COLO668 (cell line): ENCODE measurements around the gene PPP2R2B.
A peak's percentile ranks its signal among the peaks of the same experiment; 100 is the strongest.
"Not testable (repeated sequence)": the region's sequence is repeated elsewhere in the genome, so short reads cannot be mapped to it uniquely, and the experiment has no call there.

Source experiments
- DNase-seq: peaks from one replicate; lab custom pipeline; 2025; ENCODE audit not compliant: unreplicated experiment; lab: John Stamatoyannopoulos, UW

The PPP2R2B gene

GRCh38 chr5:146562461-146562860 is 316.1 kb downstream of the PPP2R2B start:
- DNase-seq: no peak

- no peak for DNase-seq
Measured at GRCh38 chr5:146561711-146562110, 316.8 kb downstream of the PPP2R2B start.

GRCh38 chr5:146560205-146560812 is 318.2 kb downstream of the PPP2R2B start:
- no peak for DNase-seq

GRCh38 chr5:146556884-146557283 is 321.7 kb downstream of the PPP2R2B start:
- not testable (repeated sequence) for DNase-seq

GRCh38 chr5:146553446-146553845 is 325.1 kb downstream of the PPP2R2B start:
- DNase-seq: no peak

- DNase-seq: no peak
Measured at GRCh38 chr5:146549615-146550014, 328.9 kb downstream of the PPP2R2B start.

GRCh38 chr5:146548781-146549449 is 329.6 kb downstream of the PPP2R2B start:
- DNase-seq: no peak

GRCh38 chr5:146544232-146544631 is 334.3 kb downstream of the PPP2R2B start:
- DNase-seq: no peak

- DNase-seq: peak; percentile 57
Measured at GRCh38 chr5:146541958-146542849, 336.4 kb downstream of the PPP2R2B start.

GRCh38 chr5:146540414-146540813 is 338.1 kb downstream of the PPP2R2B start:
- DNase-seq: no peak

- DNase-seq: no peak
Measured at GRCh38 chr5:146539973-146540372, 338.6 kb downstream of the PPP2R2B start.

GRCh38 chr5:146538432-146538831 is 340.1 kb downstream of the PPP2R2B start:
- DNase-seq: no peak

- DNase-seq: no peak
Measured at GRCh38 chr5:146533882-146534281, 344.7 kb downstream of the PPP2R2B start.

- DNase-seq: peak; percentile 64
Measured at GRCh38 chr5:146533260-146533857, 345.2 kb downstream of the PPP2R2B start.
